SU-DHL-6 (cell line): ENCODE measurements around the gene NAGPA.

Experiments used
- H2AFZ ChIP-seq: fragments of 200-600 bp; sonication (generic); 2 replicates; pipeline ENCODE4 v1.6.1; 2014; ENCODE audit warnings: low read depth, mild to moderate bottlenecking, moderate library complexity, mixed read lengths, antibody characterized with exemption, low read length; ENCODE audit not compliant: severe bottlenecking
- H3F3A ChIP-seq: fragments of 200-600 bp; shearing (Covaris generic); 2 replicates; pipeline ENCODE4 v1.6.0; 2016; ENCODE audit warnings: antibody characterized with exemption, mild to moderate bottlenecking; ENCODE audit not compliant: insufficient read depth
- H3K27ac ChIP-seq: fragments of 200-600 bp; sonication (generic); 2 replicates; pipeline ENCODE4 v1.5.1; 2016; ENCODE audit warnings: low read depth, mild to moderate bottlenecking, low read length, moderate library complexity, mixed read lengths
- H3K27me3 ChIP-seq: fragments of 200-600 bp; sonication (generic), shearing (Covaris generic); 2 replicates; pipeline ENCODE4 v1.6.0; 2014; ENCODE audit warnings: mild to moderate bottlenecking, low read length
- H3K36me3 ChIP-seq: fragments of 200-600 bp; sonication (generic); 2 replicates; pipeline ENCODE4 v1.6.1; 2014; ENCODE audit warnings: mild to moderate bottlenecking, low read length, mixed read lengths
- H3K4me2 ChIP-seq: fragments of 300-600, 200-600 bp; shearing (Covaris generic), sonication (generic); 2 replicates; pipeline ENCODE4 v1.6.0; 2014; ENCODE audit warnings: low read length, low read depth, mild to moderate bottlenecking; ENCODE audit not compliant: poor library complexity, severe bottlenecking
- H3K4me3 ChIP-seq: fragments of 200-600 bp; sonication (generic); 2 replicates; pipeline ENCODE4 v1.5.1; 2014; ENCODE audit warnings: antibody characterized with exemption, low read length, mild to moderate bottlenecking, mixed read lengths; ENCODE audit not compliant: insufficient read depth, poor library complexity, severe bottlenecking
- H3K79me2 ChIP-seq: fragments of 200-600 bp; sonication (generic); 2 replicates; pipeline ENCODE4 v1.6.1; 2014; ENCODE audit warnings: mild to moderate bottlenecking, low read length, moderate library complexity; ENCODE audit not compliant: insufficient read depth
- H3K9ac ChIP-seq: fragments of 200-600 bp; sonication (generic); 2 replicates; pipeline ENCODE4 v1.7.0; 2014; ENCODE audit warnings: mild to moderate bottlenecking, low read length
- H3K9me2 ChIP-seq: fragments of 200-600 bp; sonication (generic); replicated peaks from 2 replicates; pipeline ENCODE4 v1.6.1; 2014; ENCODE audit warnings: low read length; ENCODE audit not compliant: insufficient read depth
- H3K9me3 ChIP-seq: fragments of 200-600 bp; sonication (generic); 2 replicates; pipeline ENCODE4 v1.6.1; 2014; ENCODE audit warnings: low read length, mixed read lengths; ENCODE audit not compliant: insufficient read depth
- H4K20me1 ChIP-seq: fragments of 200-600 bp; sonication (generic); 2 replicates; pipeline ENCODE4 v1.6.1; 2014; ENCODE audit warnings: low read depth, mild to moderate bottlenecking, antibody characterized with exemption, low read length, moderate library complexity, mixed read lengths
- CTCF ChIP-seq: fragments of 200-600 bp; sonication (generic); IDR thresholded peaks from one replicate; pipeline ENCODE4 v1.5.1; 2017; ENCODE audit warnings: antibody characterized with exemption, mild to moderate bottlenecking, low read length, moderate library complexity; ENCODE audit not compliant: insufficient read depth, poor library complexity, severe bottlenecking
- EZH2phosphoT487 ChIP-seq: fragments of 200-600 bp; sonication (generic), shearing (Covaris generic); conservative IDR thresholded peaks from 2 replicates; pipeline ENCODE4 v1.6.1; 2018; ENCODE audit warnings: mild to moderate bottlenecking, antibody characterized with exemption, low read length, moderate library complexity, mixed read lengths

Gene NAGPA

GRCh38 chr16:5066511-5066910, 32.8 kb upstream of the NAGPA start:
- H4K20me1 ChIP-seq: no peaks in the 10 kb centered on the region
- no peaks in the 10 kb centered on the region for H3K36me3 ChIP-seq
- no peaks in the 10 kb centered on the region for H3F3A ChIP-seq
- no peaks in the 10 kb centered on the region for H3K9me3 ChIP-seq
- no peaks in the 10 kb centered on the region for H3K27me3 ChIP-seq
- H3K27ac ChIP-seq: no peak overlapping the region
- H3K9ac ChIP-seq: no peak overlapping the region
- TF ChIP-seq EZH2phosphoT487: no peak
- no peak for TF ChIP-seq CTCF
- no peak overlapping the region for H2AFZ ChIP-seq
- no peaks in the 10 kb centered on the region for H3K9me2 ChIP-seq
- no peak overlapping the region for H3K4me2 ChIP-seq
- H3K79me2 ChIP-seq: no peaks in the 10 kb centered on the region
- no peak overlapping the region for H3K4me3 ChIP-seq

GRCh38 chr16:5065813-5066212, 32.1 kb upstream of the NAGPA start, which contains the start of gene C16orf89:
C16orf89 (minus strand) TSS chr16:5065956; CDS start chr16:5065908, 48 bp downstream.
- no peak within 1 kb of the TSS for H2AFZ ChIP-seq
- TF ChIP-seq CTCF (no peak), EZH2phosphoT487 (no peak)
- no peak within 1 kb of the TSS for H3K4me3 ChIP-seq
- no peaks in the 10 kb centered on the region for H3F3A ChIP-seq
- no peaks in the 10 kb centered on the region for H3K9me2 ChIP-seq
- H3K27me3 ChIP-seq: no peaks in the 10 kb centered on the region
- no peak within 1 kb of the TSS for H3K9ac ChIP-seq
- no peaks in the 10 kb centered on the region for H3K36me3 ChIP-seq
- no peaks in the 10 kb centered on the region for H4K20me1 ChIP-seq
- no peaks in the 10 kb centered on the region for H3K79me2 ChIP-seq
- no peak within 1 kb of the TSS for H3K4me2 ChIP-seq
- no peaks in the 10 kb centered on the region for H3K9me3 ChIP-seq
- H3K27ac ChIP-seq: no peak within 1 kb of the TSS

- no peaks in the 10 kb centered on the region for H3K27me3 ChIP-seq
- H3K27ac ChIP-seq: no peak overlapping the region
- no peaks in the 10 kb centered on the region for H4K20me1 ChIP-seq
- H3K9ac ChIP-seq: no peak overlapping the region
- no peak overlapping the region for H3K4me3 ChIP-seq
- no peaks in the 10 kb centered on the region for H3K9me3 ChIP-seq
- H3K4me2 ChIP-seq: no peak overlapping the region
- no peak for TF ChIP-seq EZH2phosphoT487
- no peaks in the 10 kb centered on the region for H3F3A ChIP-seq
- no peak overlapping the region for H2AFZ ChIP-seq
- H3K36me3 ChIP-seq: no peaks in the 10 kb centered on the region
- no peaks in the 10 kb centered on the region for H3K9me2 ChIP-seq
- no peaks in the 10 kb centered on the region for H3K79me2 ChIP-seq
These were observed 31.6 kb upstream of the NAGPA start for GRCh38 chr16:5065326-5065725.

GRCh38 chr16:5064915-5065314, 31.2 kb upstream of the NAGPA start:
- Histone ChIP-seq H3K36me3 (no peaks in the 10 kb centered on the region), H3K27me3 (no peaks in the 10 kb centered on the region), H3F3A (no peaks in the 10 kb centered on the region), H3K27ac (no peak overlapping the region), H4K20me1 (no peaks in the 10 kb centered on the region), H3K4me2 (no peak overlapping the region), H3K9me2 (no peaks in the 10 kb centered on the region), H2AFZ (no peak overlapping the region), H3K4me3 (no peak overlapping the region), H3K9me3 (no peaks in the 10 kb centered on the region), H3K79me2 (no peaks in the 10 kb centered on the region), H3K9ac (no peak overlapping the region)
- TF ChIP-seq CTCF (no peak), EZH2phosphoT487 (no peak)
